Peyer's patch (tissue), 4 donors: ENCODE results near the gene FGF12. TPM values are rescaled to one million over a fixed set of nuclear protein-coding genes. Genes with fewer than 3 reads are reported as not detected.
"Not testable (repeated sequence)": the region's sequence is repeated elsewhere in the genome, so short reads cannot be mapped to it uniquely, and the experiment has no call there.

Source experiments
- DNase-seq, 3 donors: peaks; one replicate each; pipeline ENCODE4 v3.0.0-alpha.2; 2017 to 2019
- H3K27ac ChIP-seq, 4 donors: fragments of 200-600 bp; sonication (generic); one replicate each; pipeline ENCODE4 v1.5.1; 2016 to 2019
- H3K27me3 ChIP-seq, 2 donors: fragments of 200-600 bp; sonication (generic); one replicate each; pipeline ENCODE4 v1.5.1; 2019
- H3K36me3 ChIP-seq, 3 donors: fragments of 200-600 bp; sonication (generic); one replicate each; pipeline ENCODE4 v1.5.1; 2016 to 2019
- H3K4me1 ChIP-seq, 4 donors: fragments of 200-600 bp; sonication (generic); one replicate each; pipeline ENCODE4 v1.5.1; 2016 to 2019
- H3K4me3 ChIP-seq, 4 donors: fragments of 200-600 bp; sonication (generic); 1 replicate in 3 of 4; 2 replicates in 1 of 4; pipeline ENCODE4 v1.5.1; 2016 to 2019; ENCODE audit warnings: mild to moderate bottlenecking in 1 of 4
- H3K9me3 ChIP-seq, 4 donors: fragments of 200-600 bp; sonication (generic); one replicate each; pipeline ENCODE4 v1.5.1; 2016 to 2019; ENCODE audit warnings: mild to moderate bottlenecking in 1 of 4
- CTCF ChIP-seq, 6 experiments: fragments of 450-650 bp in 4 of 6; fragments of 200-600 bp in 2 of 6; sonication (generic) in 1 of 6; IDR thresholded peaks; one replicate each; pipeline ENCODE4 v1.5.1; 2017 to 2019; ENCODE audit warnings: antibody characterized with exemption in 6 of 6, mild to moderate bottlenecking in 3 of 6, moderate library complexity in 1 of 6
- POLR2A ChIP-seq, 2 donors: fragments of 450-650 bp; IDR thresholded peaks; one replicate each; pipeline ENCODE4 v1.5.1; 2017; ENCODE audit warnings: antibody characterized with exemption in 2 of 2, mild to moderate bottlenecking in 2 of 2, moderate library complexity in 2 of 2
- total RNA-seq, 4 donors: library from RNA; depleted of rRNA; stranded (reverse); fragments of >200 nt; gene quantifications; one replicate each; pipeline ENCODE4 v1.1.0, GENCODE V29; 2016

Gene FGF12
- under 1 TPM in 1 of 4 donors, not detected in 3; 0.47 TPM for total RNA-seq

DNA sequence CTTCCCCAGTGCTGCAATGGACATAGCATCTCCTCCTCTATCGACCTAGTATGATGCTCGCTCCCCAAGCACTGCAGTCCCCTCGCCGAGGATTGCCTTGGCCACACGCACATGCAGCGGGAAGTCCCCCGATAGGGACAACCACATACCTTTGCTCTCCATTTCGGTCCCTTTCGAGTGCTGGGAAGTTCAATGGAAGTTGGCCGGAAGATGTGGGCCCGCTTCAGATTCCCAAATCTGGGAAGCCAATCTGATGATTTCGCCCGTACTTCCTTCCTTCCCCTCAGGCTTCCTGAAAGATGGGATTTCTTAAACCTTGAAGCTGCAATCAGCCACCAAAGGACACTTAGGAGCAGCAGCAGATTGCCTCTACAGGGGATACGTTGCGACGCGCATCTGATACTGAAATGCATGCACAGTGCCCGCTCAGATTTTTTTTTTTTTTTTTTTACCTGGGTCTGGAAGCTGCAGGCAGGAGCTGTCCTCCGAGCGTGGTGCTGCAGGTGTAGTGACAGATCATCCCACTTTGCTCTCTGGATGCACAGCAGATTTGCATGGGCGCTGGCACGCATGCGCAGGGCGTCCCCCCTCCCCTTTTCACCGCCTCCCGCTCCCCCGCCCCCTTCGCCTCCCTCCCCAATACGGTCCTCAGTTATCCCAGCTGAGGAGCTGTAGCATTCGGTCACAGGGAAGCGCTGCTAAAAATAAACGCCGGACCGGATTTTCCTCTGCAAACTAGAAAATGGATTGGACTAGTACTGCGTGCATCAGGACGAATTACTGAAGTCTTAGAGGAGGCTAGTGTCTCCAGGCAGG is at the start of gene FGF12:
Gene FGF12 (minus strand): TSS at position 510 of the 816 bp plus-strand sequence.
- H3K27me3 ChIP-seq: no peaks in the 10 kb centered on the region
- H3K4me3 ChIP-seq: no peak within 1 kb of the TSS
- no peaks in the 10 kb centered on the region for H3K4me1 ChIP-seq
- no peaks in the 10 kb centered on the region for H3K36me3 ChIP-seq
- no peak within 1 kb of the TSS for H3K27ac ChIP-seq
- H3K9me3 ChIP-seq: no peaks in the 10 kb centered on the region
- DNase-seq: peak in 1 of 3 donors; percentile 46
- TF ChIP-seq CTCF (IDR thresholded peaks at IDR 0.05): no peak
- no peak for TF ChIP-seq POLR2A (IDR thresholded peaks at IDR 0.05)

DNA sequence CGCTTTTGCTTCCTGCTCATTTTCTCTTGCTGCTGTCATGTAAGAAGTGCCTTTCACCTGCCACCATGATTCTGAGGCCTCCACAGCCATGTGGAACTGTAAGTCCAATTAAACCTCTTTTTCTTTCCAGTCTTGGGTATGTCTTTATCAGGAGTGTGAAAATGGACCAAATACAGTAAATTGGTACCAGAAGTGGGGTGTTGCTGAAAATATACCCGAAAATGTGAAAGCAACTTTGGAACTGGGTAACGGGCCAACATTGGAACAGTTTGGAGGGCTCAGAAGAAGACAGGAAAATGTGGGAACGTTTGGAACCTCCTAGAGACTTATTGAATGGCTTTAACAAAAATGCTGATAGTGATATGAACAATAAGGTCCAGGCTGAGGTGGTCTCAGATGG is 47.0 kb upstream of the FGF12 start:
- not testable (repeated sequence) for H3K4me3 ChIP-seq, DNase-seq, H3K27me3 ChIP-seq, H3K36me3 ChIP-seq, H3K27ac ChIP-seq, H3K9me3 ChIP-seq, H3K4me1 ChIP-seq

- Histone ChIP-seq H3K4me3 (no peak overlapping the region), H3K4me1 (no peaks in the 10 kb centered on the region), H3K9me3 (peaks cover 0 to 4% (median 2%) of the 10 kb centered on the region in 4 donors), H3K27ac (no peak overlapping the region), H3K27me3 (no peaks in the 10 kb centered on the region), H3K36me3 (no peaks in the 10 kb centered on the region)
- DNase-seq: no peak
- TF ChIP-seq CTCF (IDR thresholded peaks at IDR 0.05) (no peak), POLR2A (IDR thresholded peaks at IDR 0.05) (no peak)
These were observed 45.0 kb upstream of the FGF12 start for GRCh38 chr3:192772240-192772894.

DNA sequence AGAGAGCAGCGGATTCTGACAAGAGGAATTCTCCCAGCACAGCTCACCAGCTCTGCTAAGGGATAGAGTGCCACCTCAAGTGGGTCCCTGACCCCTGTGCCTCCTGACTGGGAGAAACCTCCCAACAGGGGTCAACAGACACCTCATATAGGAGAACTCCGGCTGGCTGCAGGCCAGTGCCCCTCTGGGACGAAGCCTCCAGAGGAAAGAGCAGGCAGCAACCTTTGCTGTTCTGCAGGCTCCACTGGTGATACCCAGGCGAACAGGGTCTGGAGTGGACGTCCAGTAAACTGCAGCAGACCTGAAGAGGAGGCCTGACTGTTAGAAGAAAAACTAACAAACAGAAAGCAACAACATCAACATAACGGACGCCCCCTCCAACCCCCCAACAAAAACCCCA is 31.3 kb upstream of the FGF12 start:
- H3K36me3 ChIP-seq: no peaks in the 10 kb centered on the region

DNA sequence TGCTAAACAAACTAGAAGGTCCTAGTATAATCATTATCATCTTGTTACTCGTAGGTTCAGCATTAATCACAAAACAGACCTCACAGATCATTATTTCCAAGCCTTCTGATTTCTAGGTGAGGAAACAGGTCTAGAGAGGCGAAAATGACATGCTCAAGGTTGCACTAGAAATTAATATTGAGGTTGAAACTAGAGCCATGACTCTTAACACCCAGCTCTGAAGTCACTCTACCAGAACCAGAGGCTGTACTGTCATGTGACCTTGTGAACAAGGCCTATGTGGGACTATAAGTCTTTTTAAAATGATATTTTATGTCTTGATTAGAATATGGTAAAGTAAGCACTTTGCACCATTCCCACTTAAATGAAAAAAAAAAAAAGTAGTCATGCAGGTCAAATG is 23.8 kb upstream of the FGF12 start:
- TF ChIP-seq POLR2A (IDR thresholded peaks at IDR 0.05) (no peak), CTCF (IDR thresholded peaks at IDR 0.05) (no peak)
- Histone ChIP-seq H3K4me3 (no peak overlapping the region), H3K9me3 (no peaks in the 10 kb centered on the region), H3K27me3 (no peaks in the 10 kb centered on the region), H3K27ac (no peak overlapping the region), H3K4me1 (no peaks in the 10 kb centered on the region), H3K36me3 (no peaks in the 10 kb centered on the region)
- no peak for DNase-seq

More for the DNA sequence above, 31.3 kb upstream of the FGF12 start:
- Histone ChIP-seq H3K27ac (no peak overlapping the region), H3K4me3 (no peak overlapping the region), H3K4me1 (no peaks in the 10 kb centered on the region), H3K9me3 (no peaks in the 10 kb centered on the region), H3K27me3 (no peaks in the 10 kb centered on the region)
- no peak for DNase-seq
- no peak for TF ChIP-seq POLR2A (IDR thresholded peaks at IDR 0.05)
- no peak for TF ChIP-seq CTCF (IDR thresholded peaks at IDR 0.05)

DNA sequence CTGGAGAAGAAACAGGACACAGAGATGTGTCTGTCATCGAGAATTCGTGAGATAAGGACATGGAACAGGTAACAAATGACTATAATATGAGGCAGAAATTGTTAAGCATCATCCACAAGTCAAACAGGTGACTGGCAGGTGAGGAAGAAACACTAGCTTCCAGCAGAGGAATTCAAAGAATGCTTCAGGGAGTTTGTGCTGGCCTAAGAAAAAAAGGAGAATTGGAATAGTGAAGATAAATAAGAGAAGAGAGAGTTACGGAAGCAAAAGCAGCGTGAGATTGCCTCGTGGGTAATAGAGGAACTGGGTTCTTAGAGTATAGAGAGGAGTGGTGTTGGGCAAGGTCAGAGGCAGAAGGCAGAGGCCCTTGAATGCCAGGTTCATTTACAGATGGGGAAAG is 22.9 kb upstream of the FGF12 start:
- no peaks in the 10 kb centered on the region for H3K9me3 ChIP-seq
- no peak for TF ChIP-seq CTCF (IDR thresholded peaks at IDR 0.05)
- TF ChIP-seq POLR2A (IDR thresholded peaks at IDR 0.05): no peak

More for the DNA sequence above, 22.9 kb upstream of the FGF12 start:
- H3K27ac ChIP-seq: no peak overlapping the region
- no peaks in the 10 kb centered on the region for H3K27me3 ChIP-seq
- no peak overlapping the region for H3K4me3 ChIP-seq
- no peaks in the 10 kb centered on the region for H3K4me1 ChIP-seq
- no peak for DNase-seq
- no peaks in the 10 kb centered on the region for H3K36me3 ChIP-seq
